ENCODE data around the gene RAB3A.
A peak's percentile ranks its signal among the peaks of the same experiment; 100 is the strongest.

Gene RAB3A, protein sequence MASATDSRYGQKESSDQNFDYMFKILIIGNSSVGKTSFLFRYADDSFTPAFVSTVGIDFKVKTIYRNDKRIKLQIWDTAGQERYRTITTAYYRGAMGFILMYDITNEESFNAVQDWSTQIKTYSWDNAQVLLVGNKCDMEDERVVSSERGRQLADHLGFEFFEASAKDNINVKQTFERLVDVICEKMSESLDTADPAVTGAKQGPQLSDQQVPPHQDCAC

DNA sequence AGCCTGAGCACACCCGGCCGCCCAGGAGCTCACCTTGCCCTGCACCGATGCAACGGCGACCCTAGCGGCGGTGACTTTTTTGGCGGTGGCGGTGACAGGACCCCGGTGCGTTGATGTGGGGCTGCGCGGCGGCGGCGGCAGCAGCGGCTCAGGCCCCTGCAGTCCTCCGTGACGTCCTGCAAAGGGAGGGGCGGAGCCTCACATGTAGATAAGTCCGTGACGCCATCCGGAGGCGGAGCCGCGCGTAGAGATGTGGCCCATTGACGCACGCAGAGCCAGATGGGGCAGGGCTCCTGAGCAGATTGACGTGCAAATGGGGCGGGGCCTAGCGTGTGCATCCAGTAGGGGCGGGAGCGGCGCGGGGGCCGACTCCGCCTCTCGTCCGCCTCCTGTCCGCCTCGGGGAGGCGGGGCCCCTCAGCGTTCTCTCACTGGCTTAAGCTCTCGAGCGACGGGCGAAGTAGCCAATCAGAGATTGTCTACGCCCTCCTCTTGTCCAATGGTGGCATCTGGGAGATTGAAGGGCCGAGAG, at the start of gene RAB3A:
RAB3A (minus strand) TSS at position 180 of the 531 bp plus-strand sequence. CDS start 1,302 bp downstream, outside the sequence.
- peak; percentile 100 for DNase-seq
- in situ Hi-C loops (cut with MboI; ENCODE audit: low pct_unique_long_range_greater_than_20kb, low sequenced_read_pairs), result no loop called here

DNA sequence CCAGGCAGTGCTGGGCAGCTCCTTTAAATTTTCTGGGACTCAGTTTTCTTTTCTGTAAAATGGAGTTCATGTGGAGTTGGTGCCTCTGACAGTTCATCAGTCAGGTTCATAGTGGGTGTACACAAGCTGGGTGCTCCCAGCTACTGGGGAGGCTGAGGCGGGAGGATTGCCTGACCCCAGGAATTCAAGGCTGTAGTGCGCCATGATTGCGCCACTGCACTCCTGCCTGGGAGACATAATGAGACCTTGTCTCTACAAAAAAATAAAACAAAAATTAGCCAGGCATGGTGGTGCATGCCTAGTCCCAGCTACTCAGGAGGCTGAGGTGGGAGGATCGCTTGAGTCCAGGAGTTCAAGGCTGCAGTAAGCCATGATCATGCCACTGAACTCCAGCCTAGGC, 49.3 kb upstream of the RAB3A start:
- DNase-seq, result no peak
- in situ Hi-C loops (cut with MboI; ENCODE audit: low pct_unique_long_range_greater_than_20kb, low sequenced_read_pairs), result no loop called here

DNA sequence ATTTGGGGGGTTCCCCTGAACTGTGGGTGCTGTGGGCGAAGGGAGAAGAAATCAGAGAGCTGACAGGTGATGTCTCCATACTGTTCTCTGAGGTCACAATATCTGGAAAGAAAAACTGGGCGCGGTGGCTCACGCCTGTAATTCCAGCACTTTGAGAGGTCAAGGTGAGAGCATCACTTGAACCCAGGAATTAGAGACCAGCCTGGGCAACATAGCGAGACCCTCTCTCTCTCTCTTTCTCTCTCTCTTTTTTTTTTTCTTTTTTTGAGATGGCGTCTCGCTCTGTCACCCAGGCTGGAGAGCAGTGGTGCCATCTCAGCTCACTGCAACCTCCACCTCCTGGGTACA, 48.5 kb upstream of the RAB3A start:
- in situ Hi-C loops (cut with MboI; ENCODE audit: low pct_unique_long_range_greater_than_20kb, low sequenced_read_pairs), result no loop called here
- DNase-seq, result no peak

DNA sequence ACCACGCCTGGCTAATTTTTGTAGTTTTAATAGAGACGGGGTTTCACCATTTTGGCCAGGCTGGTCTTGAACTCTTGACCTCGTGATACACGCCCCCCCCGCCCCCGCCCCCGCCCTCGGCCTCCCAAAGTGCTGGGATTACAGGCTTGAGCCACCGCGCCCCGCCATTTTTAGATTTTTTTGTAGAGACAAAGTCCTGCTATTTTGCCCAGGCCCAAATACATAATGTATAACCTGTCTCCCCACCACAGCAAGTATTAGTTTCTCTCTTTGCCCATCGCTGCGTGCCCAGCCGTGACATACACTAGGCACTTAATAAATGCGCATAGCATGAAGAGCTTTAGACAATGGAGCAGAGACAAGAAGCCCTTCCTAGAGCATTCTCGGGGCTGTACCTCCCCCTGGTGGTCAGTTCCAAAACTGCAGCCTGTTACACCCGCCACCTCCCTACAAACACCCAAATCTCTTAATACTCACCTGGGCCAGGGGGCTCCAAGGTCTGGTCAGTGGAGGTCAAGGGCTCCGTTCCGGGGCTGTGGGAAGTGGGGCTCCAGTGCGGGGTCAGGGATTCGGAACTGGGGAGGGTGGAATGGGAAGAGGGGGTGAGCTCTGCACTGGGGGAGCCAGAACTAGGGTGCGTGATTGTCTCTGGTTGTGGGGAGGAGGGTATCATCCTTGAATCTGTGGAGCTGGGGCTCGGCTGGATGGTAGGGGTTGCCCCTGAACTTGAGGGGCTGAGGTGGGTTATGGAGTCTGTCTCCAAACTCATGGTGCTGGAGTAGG, 47.9 kb upstream of the RAB3A start:
- in situ Hi-C loops (cut with MboI; ENCODE audit: low pct_unique_long_range_greater_than_20kb, low sequenced_read_pairs), result no loop called here
- DNase-seq, result peak; percentile 92

DNA sequence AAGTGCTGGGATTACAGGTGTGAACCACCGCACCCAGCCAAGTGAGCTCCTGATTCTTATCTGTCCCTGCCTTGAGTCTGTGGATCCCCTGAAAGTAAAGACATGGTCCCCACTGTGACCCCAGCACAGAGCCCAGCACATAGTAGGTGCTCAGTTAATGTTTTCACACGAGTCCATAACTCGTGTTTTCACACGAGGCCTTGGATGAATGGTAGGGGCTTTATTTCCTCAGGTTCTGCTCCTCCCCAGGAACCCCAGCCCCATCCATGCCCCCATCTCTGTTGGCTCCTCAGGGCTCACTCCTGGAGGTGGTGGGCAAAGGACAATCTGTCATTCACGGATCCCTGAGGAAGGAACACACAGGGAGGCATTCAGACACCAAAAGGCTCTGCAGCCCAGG, 46.0 kb upstream of the RAB3A start:
- no peak for DNase-seq
- in situ Hi-C loops (cut with MboI; ENCODE audit: low pct_unique_long_range_greater_than_20kb, low sequenced_read_pairs), result no loop called here

DNA sequence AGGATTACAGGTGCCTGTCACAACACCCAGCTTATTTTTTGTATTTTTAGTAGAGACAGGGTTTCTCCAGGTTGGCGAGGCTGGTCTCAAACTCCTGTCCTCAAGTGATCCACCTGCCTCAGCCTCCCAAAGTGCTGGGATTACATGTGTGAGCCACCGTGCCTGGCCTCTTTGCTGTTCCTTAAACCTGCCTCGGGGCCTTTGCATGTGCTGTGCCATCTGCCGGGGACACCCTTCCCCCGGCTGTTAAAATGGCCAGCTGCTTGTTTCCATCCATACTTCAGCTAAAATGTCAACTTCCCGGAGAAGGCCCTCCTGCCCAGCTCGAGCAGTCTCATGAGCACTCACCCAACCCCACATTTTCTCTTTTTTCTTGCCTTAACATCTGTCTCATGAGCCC, 41.5 kb upstream of the RAB3A start:
- in situ Hi-C loops (cut with MboI; ENCODE audit: low pct_unique_long_range_greater_than_20kb, low sequenced_read_pairs), result no loop called here
- DNase-seq, result no peak

DNA sequence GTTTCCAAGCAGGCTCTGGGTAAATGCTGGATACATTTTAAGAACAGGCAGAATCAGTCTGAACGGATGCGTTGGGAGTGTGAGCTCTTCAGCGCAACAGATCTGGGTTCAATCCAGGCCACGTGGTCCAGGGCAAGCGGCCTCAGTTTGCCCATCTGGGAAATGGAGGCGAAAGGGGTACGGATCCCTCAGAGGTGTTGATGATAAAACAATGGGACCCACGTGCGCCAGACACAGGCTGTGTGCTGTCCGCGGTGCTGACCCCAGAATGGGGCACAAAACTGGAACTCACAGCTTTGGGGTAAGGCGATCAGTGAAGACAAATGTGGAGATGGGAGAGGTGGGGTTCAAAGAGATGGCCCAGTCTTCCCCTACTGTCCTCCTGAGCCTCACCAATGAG, 35.5 kb upstream of the RAB3A start:
- in situ Hi-C loops (cut with MboI; ENCODE audit: low pct_unique_long_range_greater_than_20kb, low sequenced_read_pairs), result no loop called here
- no peak for DNase-seq

DNA sequence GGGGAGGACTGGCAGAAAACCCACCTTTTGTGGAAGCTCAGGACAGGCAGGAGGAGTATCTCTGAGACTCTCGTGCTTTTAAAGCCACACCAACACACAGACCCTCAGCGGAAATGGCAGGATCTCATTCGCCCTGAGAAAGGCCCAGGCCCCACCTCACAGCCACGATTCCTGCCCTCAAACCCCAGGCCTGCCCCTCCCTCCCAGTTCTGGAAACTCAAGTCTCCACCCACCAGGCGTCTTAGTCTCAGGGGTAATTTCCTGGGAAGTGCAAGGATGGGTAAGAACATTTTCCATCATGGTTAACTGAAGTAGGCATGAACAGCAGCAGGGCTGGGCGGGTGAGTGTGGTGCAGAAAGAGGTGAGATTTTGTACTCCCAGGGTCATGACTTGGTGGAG, 30.4 kb upstream of the RAB3A start:
- DNase-seq, result no peak
- in situ Hi-C loops (cut with MboI; ENCODE audit: low pct_unique_long_range_greater_than_20kb, low sequenced_read_pairs), result no loop called here

DNA sequence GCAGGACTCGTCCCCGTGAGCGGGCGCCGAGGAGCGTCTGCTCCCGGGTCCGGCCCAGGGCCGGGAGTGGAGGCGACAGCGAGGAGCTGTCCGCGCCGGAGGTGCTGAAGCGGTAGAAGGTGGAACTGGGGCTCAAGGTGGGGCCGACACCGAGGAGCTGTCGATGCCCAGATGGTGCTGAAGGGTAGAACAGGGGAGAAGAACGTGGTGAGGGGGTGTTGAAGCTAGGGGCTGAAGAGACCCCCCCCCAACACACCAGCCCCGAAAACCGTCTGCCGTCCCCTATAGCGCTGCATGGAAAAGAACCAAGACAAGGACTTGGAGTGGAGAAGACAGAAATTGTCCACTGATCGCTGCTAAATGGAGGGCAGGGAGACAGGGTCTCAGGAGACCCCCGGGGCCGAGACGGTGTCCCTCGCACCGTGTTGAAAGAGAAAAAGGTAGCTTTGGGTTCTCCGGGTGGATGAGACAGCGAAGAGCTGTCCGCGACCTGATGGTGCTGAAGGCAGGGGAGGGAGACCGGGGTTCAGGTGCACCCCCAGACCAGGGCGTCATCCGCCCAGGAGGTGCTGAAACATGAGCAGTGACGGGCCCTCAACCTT, 29.5 kb upstream of the RAB3A start:
- peak; percentile 68 for DNase-seq
- in situ Hi-C loops (cut with MboI; ENCODE audit: low pct_unique_long_range_greater_than_20kb, low sequenced_read_pairs), result no loop called here

DNA sequence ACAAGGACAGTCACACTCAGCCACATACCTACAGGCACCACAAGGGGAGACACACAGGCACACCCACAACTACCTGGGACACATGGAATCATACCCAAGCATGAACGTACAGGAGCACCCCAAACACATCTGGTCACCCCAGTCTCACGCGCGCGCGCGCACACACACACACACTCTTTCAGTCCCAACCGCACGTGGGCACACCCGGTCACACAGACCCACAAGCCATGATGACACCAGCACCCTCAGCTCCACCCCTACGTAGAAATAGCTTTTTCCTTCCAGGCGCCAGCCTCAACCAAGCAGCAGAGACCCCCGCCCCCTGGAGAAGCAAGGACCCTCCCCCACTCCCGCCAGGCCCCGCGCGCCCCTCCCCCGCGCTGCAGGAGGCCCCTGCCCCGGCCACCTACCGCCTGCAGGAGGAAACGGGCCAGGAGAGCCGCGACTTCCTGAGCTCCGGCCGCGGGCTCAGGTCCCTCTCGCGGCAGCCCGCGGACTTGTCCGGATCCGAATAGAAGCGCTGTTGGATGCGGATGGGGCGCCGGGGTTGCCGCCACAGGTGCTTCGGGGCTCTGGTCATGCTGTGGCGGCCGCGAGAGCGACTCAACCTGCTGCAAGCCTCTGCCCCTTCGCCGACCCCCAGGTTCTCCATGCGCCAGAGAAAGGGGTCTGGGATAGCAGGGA, 28.8 kb upstream of the RAB3A start:
- DNase-seq, result no peak
- in situ Hi-C loops (cut with MboI; ENCODE audit: low pct_unique_long_range_greater_than_20kb, low sequenced_read_pairs), result no loop called here

DNA sequence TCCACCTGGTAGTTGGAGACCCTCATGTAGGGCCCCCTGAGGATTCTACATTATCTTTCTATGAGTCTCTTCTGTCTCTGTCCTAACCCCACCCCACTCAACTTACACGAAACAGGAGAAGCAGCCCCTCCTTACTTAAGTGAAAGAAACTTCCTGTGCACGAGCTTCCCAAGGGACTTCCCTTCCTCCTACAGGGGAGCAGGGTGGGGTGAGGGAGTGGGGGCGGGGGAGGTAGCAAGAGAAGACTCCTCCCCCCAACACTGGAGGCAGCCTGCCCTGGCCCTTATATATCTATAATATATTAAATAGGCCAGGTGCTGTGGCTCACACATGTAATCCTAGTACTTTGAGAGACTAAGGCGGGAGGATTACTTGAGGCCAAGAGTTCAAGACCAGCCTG, 27.9 kb upstream of the RAB3A start:
- DNase-seq, result no peak
- in situ Hi-C loops (cut with MboI; ENCODE audit: low pct_unique_long_range_greater_than_20kb, low sequenced_read_pairs), result no loop called here

DNA sequence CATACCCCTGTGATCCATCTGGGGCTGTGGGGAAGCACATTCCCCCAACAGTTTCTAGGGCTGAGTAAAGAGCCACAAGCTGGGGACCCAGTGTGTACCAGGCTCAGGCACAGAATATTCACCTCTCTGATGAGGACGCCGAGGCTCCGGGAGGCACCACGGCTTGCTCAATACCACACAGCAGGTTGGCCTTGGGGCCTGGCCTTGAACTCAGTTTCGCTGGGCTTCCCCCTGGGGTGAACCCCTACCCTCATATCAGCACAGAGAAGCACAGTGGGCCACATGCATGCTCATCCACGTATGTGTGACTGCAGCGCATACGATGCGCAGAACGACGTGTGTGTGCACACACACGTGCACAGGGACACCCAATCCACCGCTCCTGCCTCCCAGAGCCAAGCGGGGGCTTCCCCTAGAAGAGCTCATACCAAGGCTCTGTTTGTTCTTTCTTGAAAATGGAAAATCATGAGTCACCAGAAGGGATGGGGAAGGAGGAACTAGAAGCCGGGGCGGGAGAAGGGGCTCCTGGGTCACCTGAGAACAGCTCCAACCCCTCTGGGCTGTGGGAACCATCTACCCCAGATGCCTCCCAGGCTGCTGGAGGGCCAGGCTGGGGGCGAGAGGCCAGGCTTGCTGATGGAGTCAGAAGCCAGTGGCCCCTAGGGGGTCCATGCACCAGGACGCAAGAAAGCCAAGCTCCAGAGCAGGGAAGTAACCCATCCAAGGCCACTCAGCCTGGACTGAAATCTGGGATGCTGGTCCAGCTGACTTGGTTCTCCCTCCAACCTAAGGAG, 27.3 kb upstream of the RAB3A start:
- DNase-seq, result peak; percentile 58
- in situ Hi-C loops (cut with MboI; ENCODE audit: low pct_unique_long_range_greater_than_20kb, low sequenced_read_pairs), result no loop called here

DNA sequence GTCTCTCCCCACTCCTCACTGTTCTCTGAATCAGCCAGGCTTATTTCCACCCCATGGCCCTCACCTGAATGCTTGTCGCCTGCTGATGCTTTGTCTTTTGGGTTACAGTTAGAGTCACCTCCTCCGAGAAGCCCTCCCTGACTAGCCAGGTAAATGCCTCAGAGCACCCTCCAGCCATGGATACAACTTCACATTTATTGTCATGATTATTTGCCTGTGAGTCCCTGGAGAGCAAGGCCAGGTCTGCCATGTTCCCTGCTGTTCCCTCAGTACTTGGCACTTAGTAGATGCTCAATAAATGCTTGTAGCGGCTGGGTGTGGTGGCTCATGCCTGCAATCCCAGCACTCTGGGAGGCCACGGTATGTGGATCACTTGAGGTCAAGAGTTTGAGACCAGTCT, 26.1 kb upstream of the RAB3A start:
- no peak for DNase-seq
- in situ Hi-C loops (cut with MboI; ENCODE audit: low pct_unique_long_range_greater_than_20kb, low sequenced_read_pairs), result no loop called here

DNA sequence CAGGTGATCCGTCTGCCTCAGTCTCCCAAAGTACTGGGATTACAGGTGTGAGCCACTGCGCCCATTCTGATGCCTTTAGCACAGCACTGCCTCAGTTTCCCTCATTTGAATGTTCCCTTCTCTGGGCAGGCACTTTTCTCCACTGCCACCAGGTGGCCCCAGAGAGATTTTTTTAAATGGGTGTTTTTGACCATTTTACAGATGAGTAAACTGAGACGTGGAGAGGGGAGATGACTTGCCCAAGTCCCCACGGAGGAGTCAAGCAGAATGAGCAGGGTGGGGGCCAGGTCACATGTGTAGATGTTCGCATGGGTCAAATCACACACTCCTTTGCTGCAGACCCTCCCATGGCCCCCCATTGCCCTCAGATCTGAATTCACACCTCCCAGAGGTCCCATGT, 25.6 kb upstream of the RAB3A start:
- DNase-seq, result no peak
- in situ Hi-C loops (cut with MboI; ENCODE audit: low pct_unique_long_range_greater_than_20kb, low sequenced_read_pairs), result no loop called here

DNA sequence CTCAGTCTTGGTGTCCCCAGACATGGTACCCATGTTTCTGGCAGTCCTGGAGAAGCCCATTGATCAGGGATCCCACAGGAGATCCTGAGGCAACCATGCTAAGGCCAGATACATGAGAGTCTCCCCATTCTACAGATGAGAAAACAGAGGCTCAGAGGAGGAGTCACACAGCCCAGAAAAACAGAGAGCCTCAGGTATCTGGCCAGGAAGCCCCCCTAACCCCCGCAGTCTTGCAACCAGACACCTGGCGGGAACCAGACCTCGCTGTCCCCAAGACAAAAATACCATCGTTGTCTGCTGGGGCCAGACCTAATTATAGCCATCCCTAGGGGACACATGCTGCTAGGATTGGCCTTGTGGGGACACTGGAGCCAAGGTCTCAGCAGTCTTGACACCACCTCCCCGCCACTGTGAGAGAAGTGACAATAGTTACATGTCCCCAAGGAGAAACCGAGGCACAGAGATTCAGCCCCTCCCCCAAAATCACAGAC, 24.0 kb upstream of the RAB3A start:
- in situ Hi-C loops (cut with MboI; ENCODE audit: low pct_unique_long_range_greater_than_20kb, low sequenced_read_pairs), result no loop called here
- DNase-seq, result no peak

DNA sequence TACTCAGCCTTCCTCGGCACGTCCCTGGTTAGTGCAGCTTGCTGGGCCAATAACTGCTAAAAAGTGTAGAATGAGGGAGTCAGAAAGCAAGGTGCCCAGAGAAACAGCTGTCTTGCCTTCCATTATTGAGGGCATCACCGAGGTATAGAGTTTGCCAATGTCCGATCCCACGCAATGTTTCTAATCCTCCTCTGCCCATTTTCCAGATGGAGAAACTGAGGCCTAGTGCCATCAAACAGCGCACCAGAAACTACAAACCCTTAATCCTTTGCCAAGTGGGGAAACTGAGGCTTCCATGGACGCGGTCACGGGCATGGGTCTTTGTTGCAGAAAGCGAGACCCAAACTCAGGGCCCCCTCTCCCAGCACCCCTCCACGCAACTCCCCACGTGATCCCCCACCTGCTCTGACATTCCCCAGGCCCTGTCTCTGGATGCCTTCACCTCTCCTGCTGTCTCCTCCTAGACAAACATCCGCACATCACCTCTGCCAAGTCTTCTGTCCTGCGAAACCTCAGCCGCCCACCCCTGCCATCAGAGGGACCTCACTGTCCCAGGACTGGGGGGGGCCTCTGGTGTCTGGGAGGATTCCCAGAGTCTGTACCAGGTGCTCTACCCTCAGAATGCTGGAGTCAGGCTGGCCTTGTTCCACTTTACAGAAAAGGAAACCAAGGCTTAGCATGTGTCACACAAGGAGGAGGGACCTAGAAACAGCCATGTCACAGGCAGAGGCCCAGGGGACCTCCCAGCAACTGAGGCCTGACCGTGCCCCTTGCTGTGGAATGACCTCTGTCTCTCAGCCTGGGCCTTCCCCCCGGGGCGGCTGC, 23.3 kb upstream of the RAB3A start:
- DNase-seq, result no peak
- in situ Hi-C loops (cut with MboI; ENCODE audit: low pct_unique_long_range_greater_than_20kb, low sequenced_read_pairs), result no loop called here

DNA sequence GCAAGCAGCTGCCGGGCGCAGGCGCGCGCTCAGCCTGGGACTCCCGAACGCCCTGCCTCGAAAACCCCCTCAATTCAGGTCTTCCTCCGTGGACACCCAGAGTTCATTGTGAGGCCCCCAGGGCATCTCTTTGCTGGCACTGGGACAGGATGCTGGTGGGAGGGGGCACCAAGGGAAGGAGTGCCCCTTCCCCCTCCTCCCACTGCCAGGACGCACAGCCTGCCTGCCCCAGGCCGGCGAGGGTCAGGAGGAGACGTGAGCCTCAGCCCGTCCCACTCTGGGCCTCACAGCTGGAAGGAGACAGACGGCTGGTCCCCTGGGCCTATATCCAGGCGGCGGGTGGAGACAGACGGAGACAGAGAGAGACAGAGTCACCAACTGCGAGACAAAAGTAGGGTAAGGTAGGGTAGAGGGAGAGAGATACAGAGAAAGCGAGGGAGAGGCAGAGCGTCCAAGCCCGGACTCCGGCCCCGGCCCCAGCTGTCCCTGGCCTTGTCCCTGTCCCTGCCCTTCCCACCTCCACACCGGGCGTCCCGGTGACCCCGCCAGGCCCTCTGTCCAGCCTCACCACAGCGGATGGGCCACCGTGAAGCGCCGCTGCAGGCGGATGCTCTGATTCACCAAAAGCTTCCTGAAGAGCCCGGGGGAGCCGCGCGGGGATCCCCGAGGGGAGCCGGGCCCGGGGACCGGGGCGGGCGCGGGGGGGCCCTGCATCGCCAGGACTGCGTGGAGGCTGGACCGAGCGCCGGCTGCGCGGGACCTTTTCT, 22.0 kb upstream of the RAB3A start, which contains the start of gene PDE4C:
PDE4C (minus strand) TSS at position 737 of the 767 bp plus-strand sequence; CDS start at position 714, 23 bp downstream.
- in situ Hi-C loops (cut with MboI; ENCODE audit: low pct_unique_long_range_greater_than_20kb, low sequenced_read_pairs), result no loop called here
- no peak for DNase-seq

Data from KBM-7 (cell line).